ENCODE measurements around the gene MYOZ3.

MYOZ3 gene

DNA sequence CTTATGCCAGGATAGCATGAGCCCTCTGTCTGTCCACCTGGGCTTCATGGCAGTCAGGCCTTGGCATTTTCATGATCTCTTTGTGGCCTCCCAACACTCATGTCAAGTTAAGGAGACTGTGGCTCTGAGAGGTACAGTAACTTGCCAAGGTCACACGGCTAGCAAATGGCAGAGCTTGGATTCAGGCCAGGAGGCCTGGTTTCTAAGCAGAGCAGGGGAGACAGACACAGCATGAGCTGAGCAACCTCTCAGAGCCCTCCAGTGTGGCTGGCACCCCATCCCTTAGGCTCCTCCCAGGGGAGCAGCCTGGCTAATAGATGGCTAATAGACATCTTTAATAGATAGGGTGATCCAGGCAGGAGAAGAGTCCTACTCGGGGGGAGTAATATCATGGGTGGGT is 16.5 kb upstream of the MYOZ3 start:
- Histone ChIP-seq H2AFZ (ENCODE audit: low read depth, low read length) (no peak overlapping the region), H3K18ac (ENCODE audit: low read depth in 1 of 2, low read length in 2 of 2) (peak overlapping the region; percentile 24 to 34), H2BK15ac (ENCODE audit: low read depth, poor library complexity, severe bottlenecking) (peak overlapping the region; percentile 66), H2AK5ac (ENCODE audit: low read length, severe bottlenecking) (peak overlapping the region; percentile 90), H3K9me3 (ENCODE audit: control insufficient read depth, low read length) (no peaks in the 10 kb centered on the region), H3K9ac (ENCODE audit: low read length) (no peak overlapping the region), H3K79me1 (replicated peaks; ENCODE audit: low read length, poor library complexity, severe bottlenecking) (peaks cover 4% of the 10 kb centered on the region), H3K4me3 (ENCODE audit: insufficient read depth in 1 of 2, low read depth in 1 of 2, low read length in 2 of 2) (no peak overlapping the region), H3K23ac (ENCODE audit: low read length in 2 of 2) (no peak overlapping the region), H3K27me3 (ENCODE audit: control insufficient read depth in 1 of 2, insufficient read depth in 1 of 2, low read length in 2 of 2) (no peaks in the 10 kb centered on the region), H3K4ac (ENCODE audit: low read depth in 1 of 2, low read length in 2 of 2) (peak overlapping the region; percentile 61 to 62), H2BK5ac (ENCODE audit: low read depth, low read length, poor library complexity, severe bottlenecking) (no peak overlapping the region), H3K36me3 (ENCODE audit: control insufficient read depth in 1 of 2, insufficient read depth in 2 of 2, low read depth in 1 of 2, low read length in 2 of 2) (peaks cover 6 to 19% of the 10 kb centered on the region in 2 experiments), H4K91ac (ENCODE audit: low read length) (peak overlapping the region; percentile 76), H3K4me1 (ENCODE audit: control insufficient read depth, insufficient read depth, low read depth, low read length) (peaks cover 44% of the 10 kb centered on the region), H3K27ac (ENCODE audit: low read length, poor library complexity, severe bottlenecking) (peak overlapping the region; percentile 28), H3K4me2 (ENCODE audit: low read length, poor library complexity, severe bottlenecking) (no peak overlapping the region), H4K8ac (ENCODE audit: low read length) (peak overlapping the region; percentile 66), H2BK12ac (ENCODE audit: low read length in 2 of 2) (peak overlapping the region; percentile 90 to 95), H2BK120ac (ENCODE audit: low read depth, low read length) (no peak overlapping the region), H3K14ac (ENCODE audit: low read length in 2 of 2) (no peak overlapping the region)
- 71% methylated on average over 2 of the region's 2 CpGs for WGBS
- DNase-seq = peak; percentile 45

DNA sequence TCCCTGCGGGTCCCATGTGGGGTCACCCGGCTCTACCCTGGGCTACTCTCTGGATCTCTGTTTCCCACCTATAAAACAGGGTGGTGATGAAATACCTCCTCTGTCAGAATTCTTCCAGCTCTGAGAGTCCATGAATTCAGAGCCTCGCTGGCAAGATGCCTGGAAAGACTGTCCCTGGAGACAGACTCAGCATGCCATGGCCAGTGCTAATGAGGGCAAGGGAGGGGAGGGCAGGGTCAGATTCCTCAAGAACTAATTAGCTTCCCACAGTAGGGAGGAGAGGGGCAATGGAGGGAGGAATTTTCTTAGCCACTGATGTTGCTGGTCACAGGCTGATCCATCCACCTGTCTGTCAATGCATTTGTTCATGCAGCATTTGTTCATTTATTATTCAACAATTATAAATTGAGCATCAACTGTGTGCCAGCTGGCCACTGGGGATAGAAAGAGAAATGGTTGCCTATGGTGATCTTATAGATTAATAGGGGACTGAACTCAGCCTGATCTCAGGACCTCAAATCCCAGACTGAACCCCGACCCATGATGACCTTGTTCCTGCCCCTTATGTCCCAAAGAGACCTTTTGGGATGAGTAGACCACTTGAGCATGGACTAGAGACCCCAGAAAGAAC is 15.9 kb upstream of the MYOZ3 start:
- Histone ChIP-seq H3K27me3 (ENCODE audit: control insufficient read depth in 1 of 2, insufficient read depth in 1 of 2, low read length in 2 of 2) (no peaks in the 10 kb centered on the region), H3K9ac (ENCODE audit: low read length) (no peak overlapping the region), H3K4me3 (ENCODE audit: insufficient read depth in 1 of 2, low read depth in 1 of 2, low read length in 2 of 2) (no peak overlapping the region), H3K79me1 (replicated peaks; ENCODE audit: low read length, poor library complexity, severe bottlenecking) (peaks cover 6% of the 10 kb centered on the region), H3K4ac (ENCODE audit: low read depth in 1 of 2, low read length in 2 of 2) (peak overlapping the region; percentile 13 to 40), H3K36me3 (ENCODE audit: control insufficient read depth in 1 of 2, insufficient read depth in 2 of 2, low read depth in 1 of 2, low read length in 2 of 2) (peaks cover 6 to 26% of the 10 kb centered on the region in 2 experiments), H4K91ac (ENCODE audit: low read length) (no peak overlapping the region), H3K4me2 (ENCODE audit: low read length, poor library complexity, severe bottlenecking) (no peak overlapping the region), H2BK15ac (ENCODE audit: low read depth, poor library complexity, severe bottlenecking) (peak overlapping the region; percentile 77), H2BK12ac (ENCODE audit: low read length in 2 of 2) (peak overlapping the region in 1 of 2 experiments; percentile 90), H2BK120ac (ENCODE audit: low read depth, low read length) (peak overlapping the region; percentile 27), H2AFZ (ENCODE audit: low read depth, low read length) (no peak overlapping the region), H3K23ac (ENCODE audit: low read length in 2 of 2) (no peak overlapping the region), H2BK5ac (ENCODE audit: low read depth, low read length, poor library complexity, severe bottlenecking) (no peak overlapping the region), H3K4me1 (ENCODE audit: control insufficient read depth, insufficient read depth, low read depth, low read length) (peaks cover 39% of the 10 kb centered on the region), H3K14ac (ENCODE audit: low read length in 2 of 2) (no peak overlapping the region), H3K9me3 (ENCODE audit: control insufficient read depth, low read length) (no peaks in the 10 kb centered on the region), H2AK5ac (ENCODE audit: low read length, severe bottlenecking) (peak overlapping the region; percentile 90), H3K18ac (ENCODE audit: low read depth in 1 of 2, low read length in 2 of 2) (peak overlapping the region; percentile 3 to 34), H3K27ac (ENCODE audit: low read length, poor library complexity, severe bottlenecking) (peak overlapping the region; percentile 28), H4K8ac (ENCODE audit: low read length) (no peak overlapping the region)
- 56% methylated on average over 3 of the region's 4 CpGs for WGBS
- peak; percentile 87 for DNase-seq

DNA sequence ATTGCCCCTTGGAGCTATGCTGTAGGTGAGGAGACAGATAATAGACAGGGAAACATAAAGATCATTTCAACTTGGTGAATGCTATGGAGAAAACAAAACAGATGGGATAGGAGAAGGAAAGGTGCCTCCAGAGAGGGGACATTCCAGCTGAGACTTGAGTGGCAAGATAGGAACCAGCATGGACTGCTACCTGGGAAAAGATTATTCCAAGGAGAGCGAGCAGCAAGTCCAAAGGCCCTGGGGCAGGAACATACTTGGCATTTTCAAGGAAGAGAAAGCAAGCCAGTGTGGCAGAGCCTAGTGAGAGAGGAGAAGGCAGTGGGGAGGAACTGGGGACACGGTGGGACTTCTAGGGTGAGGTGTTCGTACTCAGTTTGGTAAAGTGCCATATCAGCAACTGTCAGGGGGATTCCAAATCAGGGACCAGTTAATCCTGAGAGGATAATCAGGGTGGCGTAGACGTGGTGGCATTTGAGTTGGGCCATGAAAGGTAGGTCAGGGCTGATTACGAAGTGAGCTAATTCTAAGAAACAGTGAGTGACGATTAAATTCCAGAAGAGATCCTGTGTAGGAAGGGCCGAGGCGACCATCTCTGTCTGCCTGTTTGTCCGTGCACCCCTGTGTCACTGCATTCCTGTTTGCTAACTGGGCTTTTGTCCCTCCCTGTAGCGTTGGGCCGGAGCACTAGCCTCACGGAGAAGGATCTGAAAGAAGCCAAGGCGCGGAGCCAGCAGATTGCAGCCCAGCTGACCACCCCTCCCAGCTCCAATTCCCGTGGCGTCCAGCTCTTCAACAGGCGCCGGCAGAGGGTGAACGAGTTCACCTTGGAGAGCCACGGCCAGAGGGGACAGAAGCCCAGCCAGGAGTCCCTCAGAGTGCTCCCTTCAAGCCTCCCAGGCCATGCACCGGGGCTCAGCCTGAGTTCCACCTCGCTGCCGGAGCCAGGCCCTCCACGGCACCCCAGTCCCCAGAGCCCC is 13.5 kb upstream of the MYOZ3 start:
- Histone ChIP-seq H3K9ac (ENCODE audit: low read length) (no peak overlapping the region), H2AFZ (ENCODE audit: low read depth, low read length) (no peak overlapping the region)

More for the DNA sequence above, 13.5 kb upstream of the MYOZ3 start:
- H3K4me1 ChIP-seq (ENCODE audit: control insufficient read depth, insufficient read depth, low read depth, low read length) = peaks cover 29% of the 10 kb centered on the region
- WGBS = 92% methylated on average over 25 of the region's 25 CpGs
- no peak overlapping the region for H4K91ac ChIP-seq (ENCODE audit: low read length)
- no peak overlapping the region for H3K23ac ChIP-seq (ENCODE audit: low read length in 2 of 2)
- peaks cover 10 to 47% of the 10 kb centered on the region in 2 experiments for H3K36me3 ChIP-seq (ENCODE audit: control insufficient read depth in 1 of 2, insufficient read depth in 2 of 2, low read depth in 1 of 2, low read length in 2 of 2)
- H2BK120ac ChIP-seq (ENCODE audit: low read depth, low read length) = no peak overlapping the region
- no peak overlapping the region for H3K4me3 ChIP-seq (ENCODE audit: insufficient read depth in 1 of 2, low read depth in 1 of 2, low read length in 2 of 2)
- H4K8ac ChIP-seq (ENCODE audit: low read length) = peak overlapping the region; percentile 16
- no peak overlapping the region for H2AK5ac ChIP-seq (ENCODE audit: low read length, severe bottlenecking)
- H3K79me1 ChIP-seq (replicated peaks; ENCODE audit: low read length, poor library complexity, severe bottlenecking) = peaks cover 6% of the 10 kb centered on the region
- no peak overlapping the region for H3K27ac ChIP-seq (ENCODE audit: low read length, poor library complexity, severe bottlenecking)
- no peak overlapping the region for H3K4me2 ChIP-seq (ENCODE audit: low read length, poor library complexity, severe bottlenecking)
- no peak overlapping the region for H2BK12ac ChIP-seq (ENCODE audit: low read length in 2 of 2)
- H3K14ac ChIP-seq (ENCODE audit: low read length in 2 of 2) = no peak overlapping the region
- no peak overlapping the region for H2BK5ac ChIP-seq (ENCODE audit: low read depth, low read length, poor library complexity, severe bottlenecking)
- no peaks in the 10 kb centered on the region for H3K27me3 ChIP-seq (ENCODE audit: control insufficient read depth in 1 of 2, insufficient read depth in 1 of 2, low read length in 2 of 2)
- H3K9me3 ChIP-seq (ENCODE audit: control insufficient read depth, low read length) = no peaks in the 10 kb centered on the region
- no peak overlapping the region for H3K4ac ChIP-seq (ENCODE audit: low read depth in 1 of 2, low read length in 2 of 2)
- no peak overlapping the region for H3K18ac ChIP-seq (ENCODE audit: low read depth in 1 of 2, low read length in 2 of 2)
- no peak for DNase-seq
- no peak overlapping the region for H2BK15ac ChIP-seq (ENCODE audit: low read depth, poor library complexity, severe bottlenecking)
